Stimulated activated CD4-positive, alpha-beta T cell treated with anti-CD3 and anti-CD28 coated beads, TNF-alpha, amount 100 ng/mL, for 24 hours (primary cell): ENCODE data around the gene SETD1B.

Experiments
- DNase-seq, 3 experiments: peaks; one replicate each; pipeline ENCODE4 v3.0.0-alpha.2; 2020; ENCODE audit warnings: low read depth in 3 of 3

Gene SETD1B

GRCh38 chr12:121807642-121808347 is 4.0 kb downstream of the SETD1B start:
- no peak for DNase-seq

GRCh38 chr12:121808623-121809022 is 4.8 kb downstream of the SETD1B start:
- DNase-seq: no peak

GRCh38 chr12:121809712-121810116 is 5.9 kb downstream of the SETD1B start:
- DNase-seq: no peak

- no peak for DNase-seq
Observed at GRCh38 chr12:121810234-121810817, 6.5 kb downstream of the SETD1B start.

- no peak for DNase-seq
Observed at GRCh38 chr12:121810833-121811433, 7.1 kb downstream of the SETD1B start.

GRCh38 chr12:121811434-121812319 is 7.9 kb downstream of the SETD1B start:
- DNase-seq: peak in 1 of 3 experiments; percentile 60

- peak in 1 of 3 experiments; percentile 59 for DNase-seq
Observed at GRCh38 chr12:121812320-121812871, 8.6 kb downstream of the SETD1B start.

GRCh38 chr12:121812921-121813896 is 9.4 kb downstream of the SETD1B start:
- no peak for DNase-seq

- no peak for DNase-seq
Observed at GRCh38 chr12:121813951-121814350, 10.1 kb downstream of the SETD1B start.

- DNase-seq: no peak
Observed at GRCh38 chr12:121814429-121815119, 10.8 kb downstream of the SETD1B start.

GRCh38 chr12:121815263-121815662 is 11.5 kb downstream of the SETD1B start:
- DNase-seq: no peak

- no peak for DNase-seq
Observed at GRCh38 chr12:121816925-121817647, 13.3 kb downstream of the SETD1B start.

GRCh38 chr12:121817648-121818043 is 13.8 kb downstream of the SETD1B start:
- DNase-seq: no peak

- no peak for DNase-seq
Observed at GRCh38 chr12:121819212-121819949, 15.6 kb downstream of the SETD1B start.

- DNase-seq: no peak
Observed at GRCh38 chr12:121820056-121820455, 16.2 kb downstream of the SETD1B start.

GRCh38 chr12:121822393-121823100 is 18.7 kb downstream of the SETD1B start:
- no peak for DNase-seq

GRCh38 chr12:121823101-121823726 is 19.4 kb downstream of the SETD1B start:
- DNase-seq: no peak

GRCh38 chr12:121823727-121824115 is 19.9 kb downstream of the SETD1B start:
- DNase-seq: no peak
